HCT116 (cell line): ENCODE data around the gene RIN3. TPM values are rescaled to one million over a fixed set of nuclear protein-coding genes. Genes with fewer than 3 reads are reported as not detected.

Experiments
- ATAC-seq: fragments of 200-7000 bp; cut with Tn5 transposase; 2 replicates; pipeline ENCODE4 v1.9.1; 2020; ENCODE audit warnings: mild to moderate bottlenecking, moderate library complexity
- BruUV-seq: library from RNA; stranded (reverse); fragments of 400-500 nt; replicated peaks from 2 replicates; lab custom pipeline; 2021; lab: Mats Ljungman, UMichigan
- CTCF ChIA-PET: fragments of 300-600 bp; sonication (Branson Sonifier 250); formaldehyde crosslinking; loops from one replicate; lab custom pipeline; 2021; ENCODE audit warnings: antibody characterized with exemption; lab: Charles Lee
- POLR2A ChIA-PET: fragments of 300-600, 350-600 bp; sonication (Branson Sonifier 250); formaldehyde crosslinking; loops from one replicate; lab custom pipeline; 2021; ENCODE audit warnings: antibody characterized with exemption; lab: Charles Lee
- RAD21 ChIA-PET, 2 experiments: fragments of 300-600 bp; sonication (Branson Sonifier 250); formaldehyde crosslinking; loops; one replicate each; lab custom pipeline; 2023; ENCODE audit warnings: low total read pairs in 2 of 2; ENCODE audit not compliant: uncharacterized antibody in 2 of 2, unreplicated experiment in 2 of 2, low non-redundant PET in 1 of 2; lab: Charles Lee
- DNase-seq: peaks from one replicate; pipeline ENCODE4 v3.0.0-alpha.2; 2010; ENCODE audit warnings: low read depth, low spot score
- H2AFZ ChIP-seq: fragments of 200-600 bp; shearing (Covaris generic), sonication (generic); 2 replicates; pipeline ENCODE4 v1.6.1; 2017; ENCODE audit warnings: low read depth, mixed run types, mixed read lengths, antibody characterized with exemption, low read length; ENCODE audit not compliant: poor library complexity, severe bottlenecking
- H3K27ac ChIP-seq: 2 replicates; pipeline ENCODE4 v1.5.1; 2012; ENCODE audit warnings: low read depth, low read length
- H3K27me3 ChIP-seq: fragments of 200-600 bp; sonication (generic); 2 replicates; pipeline ENCODE4 v1.6.1; 2016; ENCODE audit warnings: mixed run types, low read length, mixed read lengths; ENCODE audit not compliant: insufficient read depth
- H3K36me3 ChIP-seq, 2 experiments: fragments of 200-500 bp in 1 of 2; fragments of 200-600 bp in 1 of 2; sonication (Bioruptor generic) in 1 of 2; sonication (generic) in 1 of 2; 2 replicates each; pipeline versions ENCODE4 v1.5.1 to v1.6.1; 2014 to 2016; ENCODE audit warnings: low read length in 2 of 2, inconsistent platforms in 1 of 2, mixed read lengths in 1 of 2, mixed run types in 1 of 2; ENCODE audit not compliant: insufficient read depth in 2 of 2, control insufficient read depth in 1 of 2
- H3K4me1 ChIP-seq, 2 experiments: fragments of 200-600 bp in 1 of 2; sonication (generic) in 1 of 2; 2 replicates each; pipeline versions ENCODE4 v1.5.1 to v1.6.1; 2012 to 2017; ENCODE audit warnings: low read length in 2 of 2, inconsistent platforms in 1 of 2, mild to moderate bottlenecking in 1 of 2, mixed read lengths in 1 of 2, mixed run types in 1 of 2, moderate library complexity in 1 of 2; ENCODE audit not compliant: insufficient read depth in 2 of 2, control insufficient read depth in 1 of 2
- H3K4me2 ChIP-seq: fragments of 200-600 bp; sonication (generic); 2 replicates; pipeline ENCODE4 v1.6.1; 2017; ENCODE audit warnings: mixed run types, low read length, mixed read lengths
- H3K4me3 ChIP-seq, 2 experiments: fragments of 200-600 bp in 1 of 2; sonication (generic) in 1 of 2; replicated peaks in 1 of 2; 2 replicates each; pipeline ENCODE4 v1.5.1; 2011 to 2016; ENCODE audit warnings: low read length in 2 of 2, control low read depth in 1 of 2, low read depth in 1 of 2, mild to moderate bottlenecking in 1 of 2, mixed read lengths in 1 of 2, mixed run types in 1 of 2
- H3K79me2 ChIP-seq: fragments of 200-600 bp; sonication (generic); 2 replicates; pipeline ENCODE4 v1.6.1; 2017; ENCODE audit warnings: mild to moderate bottlenecking, mixed run types, low read length, moderate library complexity, mixed read lengths; ENCODE audit not compliant: insufficient read depth
- H3K9ac ChIP-seq: fragments of 200-600 bp; sonication (generic); 2 replicates; pipeline ENCODE4 v1.6.1; 2016; ENCODE audit warnings: low read length, mixed read lengths
- H3K9me2 ChIP-seq: fragments of 200-600 bp; sonication (generic), shearing (Covaris generic); 2 replicates; pipeline ENCODE4 v1.6.1; 2017; ENCODE audit warnings: mixed run types, mild to moderate bottlenecking, moderate library complexity; ENCODE audit not compliant: insufficient read depth
- H3K9me3 ChIP-seq, 2 experiments: fragments of 200-500 bp in 1 of 2; fragments of 200-600 bp in 1 of 2; sonication (Bioruptor generic) in 1 of 2; sonication (generic) in 1 of 2; 2 replicates each; pipeline ENCODE4 v1.6.1; 2014 to 2017; ENCODE audit warnings: low read length in 2 of 2, mixed read lengths in 2 of 2, inconsistent platforms in 1 of 2, low read depth in 1 of 2, mild to moderate bottlenecking in 1 of 2, mixed run types in 1 of 2, moderate library complexity in 1 of 2; ENCODE audit not compliant: control insufficient read depth in 1 of 2, insufficient read depth in 1 of 2
- H4K20me1 ChIP-seq: fragments of 200-600 bp; sonication (generic), shearing (Covaris generic); 2 replicates; pipeline ENCODE4 v1.6.1; 2017; ENCODE audit warnings: mixed run types, mild to moderate bottlenecking, moderate library complexity; ENCODE audit not compliant: insufficient read depth
- CBX3 ChIP-seq: IDR thresholded peaks from 2 replicates; pipeline ENCODE4 v1.6.1; 2012; ENCODE audit warnings: low read depth
- EGR1 ChIP-seq: IDR thresholded peaks from 2 replicates; pipeline ENCODE4 v1.6.1; 2012; ENCODE audit warnings: low read depth
- EZH2 ChIP-seq: fragments of 200-600 bp; sonication (generic); IDR thresholded peaks from 2 replicates; pipeline ENCODE4 v1.6.1; 2017; ENCODE audit warnings: antibody characterized with exemption, mixed run types
- EZH2phosphoT487 ChIP-seq: fragments of 200-600 bp; IDR thresholded peaks from 2 replicates; pipeline ENCODE4 v1.6.1; 2018; ENCODE audit warnings: antibody characterized with exemption, borderline replicate concordance
- FOSL1 ChIP-seq: IDR thresholded peaks from 2 replicates; pipeline ENCODE4 v1.6.1; 2012; ENCODE audit warnings: low read depth
- JUND ChIP-seq: IDR thresholded peaks from 2 replicates; pipeline ENCODE4 v1.6.1; 2012
- POLR2A ChIP-seq: IDR thresholded peaks from 2 replicates; pipeline ENCODE4 v1.7.0; 2011; ENCODE audit warnings: borderline replicate concordance; ENCODE audit not compliant: insufficient read depth, insufficient read length; ENCODE audit errors: extremely low read depth
- POLR2AphosphoS5 ChIP-seq: IDR thresholded peaks from 2 replicates; pipeline ENCODE4 v1.6.1; 2011; ENCODE audit warnings: mild to moderate bottlenecking, low read depth, low read length, moderate library complexity
- RAD21 ChIP-seq: IDR thresholded peaks from 2 replicates; pipeline ENCODE4 v1.6.1; 2012; ENCODE audit warnings: low read depth, mild to moderate bottlenecking
- SIN3A ChIP-seq: IDR thresholded peaks from 2 replicates; pipeline ENCODE4 v1.6.1; 2012; ENCODE audit warnings: low read depth
- SP1 ChIP-seq: IDR thresholded peaks from 2 replicates; pipeline ENCODE4 v1.6.1; 2012; ENCODE audit warnings: low read depth
- SRF ChIP-seq: IDR thresholded peaks from 2 replicates; pipeline ENCODE4 v1.6.1; 2012; ENCODE audit warnings: low read depth
- TCF7L2 ChIP-seq: IDR thresholded peaks from 2 replicates; pipeline ENCODE4 v1.7.0; 2011; ENCODE audit warnings: borderline replicate concordance, inconsistent platforms; ENCODE audit not compliant: insufficient read depth, insufficient read length; ENCODE audit errors: extremely low read depth
- ZFX ChIP-seq: fragments of 450-650 bp; IDR thresholded peaks from 2 replicates; pipeline ENCODE4 v1.6.1; 2017
- ZNF274 ChIP-seq: fragments of 200-500 bp; sonication (Bioruptor generic); IDR thresholded peaks from 2 replicates; pipeline ENCODE4 v1.6.1; 2014; ENCODE audit warnings: mild to moderate bottlenecking, low read depth, low read length, inconsistent platforms
- intact Hi-C: fragments of 100-400 bp; cut with micrococcal nuclease; formaldehyde crosslinking; loops from 2 replicates; pipeline ENCODE4 v1.10.0; 2022
- total RNA-seq: library from RNA; stranded (reverse); gene quantifications from one replicate; pipeline ENCODE4 v1.2.1, GENCODE V29; 2021; ENCODE audit not compliant: unreplicated experiment
- TF ChIP-seq, protein P1 (sequence below), 3 experiments: fragments of 200-600 bp in 1 of 3; sonication (generic) in 1 of 3; IDR thresholded peaks in 2 of 3; conservative IDR thresholded peaks in 1 of 3; 2 replicates each; pipeline ENCODE4 v1.5.1; 2012 to 2017; ENCODE audit warnings: low read depth in 2 of 3, low read length in 2 of 3, antibody characterized with exemption in 1 of 3, borderline replicate concordance in 1 of 3, control low read depth in 1 of 3, mild to moderate bottlenecking in 1 of 3, mixed read lengths in 1 of 3, mixed run types in 1 of 3, moderate library complexity in 1 of 3; ENCODE audit not compliant: insufficient read depth in 1 of 3
- TF ChIP-seq, protein P2 (sequence below): IDR thresholded peaks from 2 replicates; pipeline ENCODE4 v1.6.1; 2012

RIN3 gene
- total RNA-seq, 1 experiment from 2014 or later, result 22.2 TPM

DNA sequence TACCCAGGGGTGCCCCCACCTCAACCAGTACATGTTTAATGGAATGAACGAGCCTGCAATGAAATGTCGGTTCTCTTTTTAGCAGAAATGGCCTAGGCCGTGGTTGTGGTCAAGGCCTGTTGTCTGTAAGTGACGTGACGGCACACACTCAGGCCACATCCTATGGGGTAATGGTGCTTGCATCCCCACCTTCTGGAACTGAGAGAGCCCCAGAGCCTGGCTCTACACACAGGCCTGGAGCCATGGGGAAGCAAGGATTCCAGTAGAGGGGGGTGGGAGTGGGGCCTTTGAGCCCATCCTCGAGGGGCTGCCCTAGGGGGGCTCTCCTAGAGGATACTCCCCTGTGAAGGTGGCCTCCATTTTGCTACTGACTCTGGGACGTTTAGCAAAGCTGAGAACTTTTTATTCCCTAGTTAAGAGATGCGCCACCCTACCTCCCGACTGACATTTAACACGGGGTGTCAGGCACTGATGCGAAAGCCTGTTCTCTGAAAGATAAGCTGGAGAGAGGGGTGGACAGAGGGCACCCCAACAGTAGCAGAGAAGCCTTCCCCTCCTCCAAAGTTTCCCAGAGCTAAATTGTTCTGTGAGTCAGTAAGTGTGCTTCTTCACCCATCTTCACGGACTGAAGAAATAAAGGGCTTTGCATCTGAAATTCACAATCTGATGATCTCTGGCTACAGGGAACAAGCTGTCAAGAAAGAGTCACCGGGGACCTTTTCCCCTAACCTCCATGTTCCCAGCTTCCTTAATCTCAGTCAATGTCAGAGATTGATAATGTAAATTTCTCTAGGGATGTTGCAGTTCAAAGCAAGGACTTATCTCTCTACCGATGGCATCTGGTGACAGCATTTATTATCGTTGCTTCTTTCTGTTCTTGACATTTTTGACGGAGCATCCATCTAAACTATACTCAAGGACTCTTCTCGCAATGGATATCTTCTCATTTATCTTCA, 6.8 kb downstream of the RIN3 start:
- Histone ChIP-seq H3K9ac (no peak overlapping the region), H3K36me3 (no peaks in the 10 kb centered on the region), H3K4me1 (no peaks in the 10 kb centered on the region), H3K79me2 (peaks cover 24% of the 10 kb centered on the region; the same call in 1 of the 2 replicates), H3K9me3 (no peaks in the 10 kb centered on the region), H3K27me3 (no peaks in the 10 kb centered on the region), H3K9me2 (no peaks in the 10 kb centered on the region), H2AFZ (no peak overlapping the region), H3K4me2 (no peak overlapping the region), H4K20me1 (no peaks in the 10 kb centered on the region), H3K4me3 (no peak overlapping the region), H3K27ac (no peak overlapping the region)
- DNase-seq (no peak), ATAC-seq (no peak)
- TF ChIP-seq POLR2A, result no peak
- no peak for TF ChIP-seq POLR2AphosphoS5
- TF ChIP-seq RAD21, result no peak
- TF ChIP-seq ZNF274, result no peak
- no peak for TF ChIP-seq SIN3A
- no peak for TF ChIP-seq ZFX
- no peak for TF ChIP-seq JUND
- no peak for TF ChIP-seq TCF7L2
- no peak for TF ChIP-seq EZH2
- no peak for TF ChIP-seq SRF
- RAD21 ChIA-PET, result no interaction called here
- POLR2A ChIA-PET, result no interaction called here
- BruUV-seq, result no TSS peak
- intact Hi-C loops, result no loop called here
- CTCF ChIA-PET, result no interaction called here

DNA sequence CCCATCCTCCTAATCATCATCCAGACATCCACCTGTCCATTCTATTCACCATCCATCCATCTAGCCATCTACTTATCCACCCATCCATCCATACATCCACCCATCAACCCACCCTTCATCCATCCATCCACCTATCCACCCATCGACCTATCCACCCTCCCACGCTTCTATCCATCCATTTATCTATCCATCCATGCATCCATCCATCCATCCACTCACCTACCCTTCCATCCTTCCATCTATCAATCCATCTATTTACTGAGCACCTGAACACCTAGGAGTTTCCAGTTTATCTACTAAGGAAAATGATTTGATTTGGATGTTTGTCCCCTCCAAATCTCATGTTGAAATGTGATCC, 7.5 kb downstream of the RIN3 start:
- Histone ChIP-seq H3K4me3 (no peak overlapping the region), H3K9me2 (no peaks in the 10 kb centered on the region), H4K20me1 (no peaks in the 10 kb centered on the region), H3K27ac (no peak overlapping the region), H3K36me3 (no peaks in the 10 kb centered on the region), H3K4me2 (no peak overlapping the region), H2AFZ (no peak overlapping the region), H3K9me3 (no peaks in the 10 kb centered on the region), H3K9ac (no peak overlapping the region), H3K79me2 (peaks cover 28% of the 10 kb centered on the region; the same call in 1 of the 2 replicates), H3K27me3 (no peaks in the 10 kb centered on the region), H3K4me1 (no peaks in the 10 kb centered on the region)
- BruUV-seq, result no TSS peak
- DNase-seq, result no peak
- intact Hi-C loops, result no loop called here
- no peak for ATAC-seq
- POLR2A ChIA-PET, result no interaction called here
- RAD21 ChIA-PET, result no interaction called here
- CTCF ChIA-PET, result no interaction called here
- no peak for TF ChIP-seq RAD21
- no peak for TF ChIP-seq POLR2AphosphoS5
- TF ChIP-seq, protein P1, sequence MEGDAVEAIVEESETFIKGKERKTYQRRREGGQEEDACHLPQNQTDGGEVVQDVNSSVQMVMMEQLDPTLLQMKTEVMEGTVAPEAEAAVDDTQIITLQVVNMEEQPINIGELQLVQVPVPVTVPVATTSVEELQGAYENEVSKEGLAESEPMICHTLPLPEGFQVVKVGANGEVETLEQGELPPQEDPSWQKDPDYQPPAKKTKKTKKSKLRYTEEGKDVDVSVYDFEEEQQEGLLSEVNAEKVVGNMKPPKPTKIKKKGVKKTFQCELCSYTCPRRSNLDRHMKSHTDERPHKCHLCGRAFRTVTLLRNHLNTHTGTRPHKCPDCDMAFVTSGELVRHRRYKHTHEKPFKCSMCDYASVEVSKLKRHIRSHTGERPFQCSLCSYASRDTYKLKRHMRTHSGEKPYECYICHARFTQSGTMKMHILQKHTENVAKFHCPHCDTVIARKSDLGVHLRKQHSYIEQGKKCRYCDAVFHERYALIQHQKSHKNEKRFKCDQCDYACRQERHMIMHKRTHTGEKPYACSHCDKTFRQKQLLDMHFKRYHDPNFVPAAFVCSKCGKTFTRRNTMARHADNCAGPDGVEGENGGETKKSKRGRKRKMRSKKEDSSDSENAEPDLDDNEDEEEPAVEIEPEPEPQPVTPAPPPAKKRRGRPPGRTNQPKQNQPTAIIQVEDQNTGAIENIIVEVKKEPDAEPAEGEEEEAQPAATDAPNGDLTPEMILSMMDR (IDR thresholded peaks at IDR 0.05 in 2 of 3, conservative IDR thresholded peaks at IDR 0.05 in 1 of 3; ENCODE audit: borderline replicate concordance in 1 of 3, insufficient read depth in 1 of 3, low read depth in 2 of 3, low read length in 2 of 3), result no peak
- TF ChIP-seq ZNF274, result no peak
- TF ChIP-seq EGR1, result no peak
- TF ChIP-seq SRF, result no peak
- no peak for TF ChIP-seq ZFX
- TF ChIP-seq TCF7L2, result no peak
- TF ChIP-seq EZH2, result no peak
- TF ChIP-seq POLR2A, result no peak
- TF ChIP-seq EZH2phosphoT487, result no peak
- TF ChIP-seq, protein P2, sequence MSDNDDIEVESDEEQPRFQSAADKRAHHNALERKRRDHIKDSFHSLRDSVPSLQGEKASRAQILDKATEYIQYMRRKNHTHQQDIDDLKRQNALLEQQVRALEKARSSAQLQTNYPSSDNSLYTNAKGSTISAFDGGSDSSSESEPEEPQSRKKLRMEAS, result no peak
- no peak for TF ChIP-seq SP1
- TF ChIP-seq JUND, result no peak
- TF ChIP-seq FOSL1, result no peak
- no peak for TF ChIP-seq CBX3
